ENCODE measurements around the gene NRXN2. TPM values are rescaled to one million over a fixed set of nuclear protein-coding genes. Genes with fewer than 3 reads are reported as not detected.

The NRXN2 gene
- polyA plus RNA-seq, 1 experiment = not detected

DNA sequence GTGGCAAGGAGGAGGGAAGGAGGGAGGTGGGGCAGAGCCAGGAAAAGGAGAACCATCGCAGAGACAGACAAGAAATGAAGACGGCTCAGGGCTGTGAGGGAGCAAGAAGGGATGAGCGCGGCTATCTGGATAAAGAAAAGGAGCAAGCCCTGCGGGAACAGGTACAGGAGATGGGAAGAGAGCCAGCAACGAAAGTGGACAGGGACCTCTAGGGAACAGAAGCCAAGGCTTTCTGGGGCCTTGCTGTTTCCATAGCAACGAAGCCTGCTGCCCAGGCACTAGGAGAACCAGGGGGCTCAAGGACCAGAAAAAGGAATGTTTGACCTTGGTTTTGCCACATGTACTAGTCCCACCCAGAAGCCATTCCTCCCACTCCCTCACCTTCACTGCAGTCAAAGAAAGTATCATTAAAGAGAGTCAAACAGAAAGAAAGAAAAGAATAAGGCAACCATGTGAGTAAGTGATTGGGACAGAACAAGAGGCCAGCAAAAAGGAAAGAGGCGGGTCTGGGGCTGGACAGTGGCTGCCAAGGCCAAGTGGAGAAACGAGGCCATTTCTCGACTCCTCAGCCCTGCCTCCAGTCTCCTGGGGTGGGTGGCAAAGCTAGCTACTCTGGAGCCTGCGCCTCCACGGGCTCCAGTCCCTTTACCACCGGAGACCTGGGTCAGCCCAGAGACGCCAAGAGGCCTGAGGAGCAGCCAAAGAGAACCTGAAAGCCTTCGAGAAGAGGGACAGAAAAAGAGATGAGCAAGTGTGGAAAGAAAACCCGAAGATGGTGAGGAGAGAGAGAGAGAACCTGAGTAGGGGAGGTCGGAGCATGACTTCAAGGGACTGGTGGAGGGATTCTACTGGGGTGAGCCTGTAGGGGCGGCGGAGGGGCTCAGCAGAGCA is 35.1 kb downstream of the NRXN2 start:
- Histone ChIP-seq H3K27ac (ENCODE audit: low read depth, low read length) (no peak overlapping the region), H3K27me3 (ENCODE audit: control insufficient read depth, insufficient read depth, low read length) (peaks cover 44% of the 10 kb centered on the region), H3K9me3 (ENCODE audit: control insufficient read depth, insufficient read depth, low read length) (no peaks in the 10 kb centered on the region), H3K4me3 (ENCODE audit: low read depth, low read length) (no peak overlapping the region)
- CTCF ChIA-PET = interaction anchor here (0.6 to 1.9 kb wide), 30 partner anchors 9 to 275 kb away, joined by 3 to 35 read pairs (median 6); partner anchors contain the start of gene NRXN2
- POLR2A ChIA-PET = no interaction called here
- no peak for TF ChIP-seq CTCF (IDR thresholded peaks at IDR 0.05; ENCODE audit: low read depth, low read length)
- DNase-seq (ENCODE audit: low read depth, low spot score) = no peak

- ChIA-PET CTCF (no interaction called here), POLR2A (interaction anchor here (0.7 kb wide), 1 partner anchor 77 kb away, joined by 5 read pairs; no protein-coding TSS in a partner anchor)
- Histone ChIP-seq H3K4me3 (ENCODE audit: low read depth, low read length) (no peak overlapping the region), H3K27me3 (ENCODE audit: control insufficient read depth, insufficient read depth, low read length) (peaks cover 44% of the 10 kb centered on the region), H3K9me3 (ENCODE audit: control insufficient read depth, insufficient read depth, low read length) (no peaks in the 10 kb centered on the region), H3K27ac (ENCODE audit: low read depth, low read length) (no peak overlapping the region)
- no peak for TF ChIP-seq CTCF (IDR thresholded peaks at IDR 0.05; ENCODE audit: low read depth, low read length)
- no peak for DNase-seq (ENCODE audit: low read depth, low spot score)
These were observed 35.8 kb downstream of the NRXN2 start for GRCh38 chr11:64687204-64687603.

GRCh38 chr11:64686466-64687170 is 36.4 kb downstream of the NRXN2 start:
- ChIA-PET CTCF (no interaction called here), POLR2A (interaction anchor here (0.7 kb wide), 1 partner anchor 77 kb away, joined by 5 read pairs; no protein-coding TSS in a partner anchor)
- DNase-seq (ENCODE audit: low read depth, low spot score) = no peak
- peaks cover 45% of the 10 kb centered on the region for H3K27me3 ChIP-seq (ENCODE audit: control insufficient read depth, insufficient read depth, low read length)
- TF ChIP-seq CTCF (IDR thresholded peaks at IDR 0.05; ENCODE audit: low read depth, low read length) = no peak
- no peak overlapping the region for H3K4me3 ChIP-seq (ENCODE audit: low read depth, low read length)
- H3K27ac ChIP-seq (ENCODE audit: low read depth, low read length) = no peak overlapping the region
- H3K9me3 ChIP-seq (ENCODE audit: control insufficient read depth, insufficient read depth, low read length) = no peaks in the 10 kb centered on the region

DNA sequence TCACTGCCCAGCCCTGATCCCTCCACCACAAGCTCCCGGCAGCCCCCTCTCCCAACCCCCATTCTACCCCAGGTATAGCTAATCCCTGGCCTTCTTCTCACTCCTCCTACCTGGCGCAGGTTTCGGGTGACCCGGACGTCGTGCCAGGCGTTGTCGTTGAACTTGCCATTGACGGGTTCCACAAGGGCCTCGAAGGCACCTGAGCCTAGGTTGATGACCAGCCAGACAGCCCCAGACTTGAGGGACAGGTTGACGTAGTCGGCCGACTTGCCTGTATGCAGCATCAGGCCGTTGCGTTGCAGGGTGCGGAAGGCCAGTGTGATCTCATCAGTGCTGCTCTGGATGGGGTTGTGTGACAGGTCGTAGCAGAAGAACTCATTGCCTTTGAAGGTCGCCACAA is 37.5 kb downstream of the NRXN2 start:
- no peaks in the 10 kb centered on the region for H3K9me3 ChIP-seq (ENCODE audit: control insufficient read depth, insufficient read depth, low read length)
- POLR2A ChIA-PET = no interaction called here
- H3K27me3 ChIP-seq (ENCODE audit: control insufficient read depth, insufficient read depth, low read length) = peaks cover 40% of the 10 kb centered on the region
- H3K27ac ChIP-seq (ENCODE audit: low read depth, low read length) = no peak overlapping the region
- CTCF ChIA-PET = no interaction called here
- DNase-seq (ENCODE audit: low read depth, low spot score) = no peak
- no peak for TF ChIP-seq CTCF (IDR thresholded peaks at IDR 0.05; ENCODE audit: low read depth, low read length)
- no peak overlapping the region for H3K4me3 ChIP-seq (ENCODE audit: low read depth, low read length)

DNA sequence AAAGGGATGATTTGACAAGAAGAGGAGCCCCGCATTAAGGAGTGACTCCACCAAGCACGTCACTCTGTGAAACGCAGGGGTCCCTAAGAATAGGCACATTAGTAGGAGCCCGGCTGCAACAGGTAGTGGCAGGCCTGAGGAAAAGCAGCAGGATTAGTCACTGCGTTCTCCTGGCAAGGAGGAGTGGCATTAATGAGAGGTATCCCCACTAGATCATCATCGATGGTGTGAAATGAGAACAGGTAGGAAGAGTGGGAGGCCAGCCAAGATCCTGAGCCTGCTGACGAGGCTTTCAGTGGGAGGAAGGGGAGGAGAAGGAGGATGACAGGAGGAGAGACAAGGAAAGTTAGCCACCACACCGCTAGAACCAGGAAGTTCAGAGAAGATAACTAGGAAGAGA is 38.6 kb downstream of the NRXN2 start:
- DNase-seq (ENCODE audit: low read depth, low spot score) = no peak
- ChIA-PET CTCF (no interaction called here), POLR2A (no interaction called here)
- TF ChIP-seq CTCF (IDR thresholded peaks at IDR 0.05; ENCODE audit: low read depth, low read length) = no peak
- Histone ChIP-seq H3K27me3 (ENCODE audit: control insufficient read depth, insufficient read depth, low read length) (peaks cover 46% of the 10 kb centered on the region), H3K4me3 (ENCODE audit: low read depth, low read length) (no peak overlapping the region), H3K9me3 (ENCODE audit: control insufficient read depth, insufficient read depth, low read length) (no peaks in the 10 kb centered on the region), H3K27ac (ENCODE audit: low read depth, low read length) (no peak overlapping the region)
